Suprapubic skin (tissue), 3 donors: ENCODE results near the gene ABHD17C.

Source experiments
- CTCF ChIP-seq, 2 donors: fragments of 200-600 bp in 1 of 2; fragments of 450-650 bp in 1 of 2; sonication (generic) in 1 of 2; IDR thresholded peaks; one replicate each; pipeline ENCODE4 v1.5.1; 2016 to 2019; ENCODE audit warnings: antibody characterized with exemption in 2 of 2, mild to moderate bottlenecking in 1 of 2, moderate library complexity in 1 of 2
- EP300 ChIP-seq: sonication (generic); formaldehyde crosslinking; IDR thresholded peaks from one replicate; pipeline ENCODE4 v1.6.1; 2017; ENCODE audit warnings: antibody characterized with exemption
- POLR2A ChIP-seq, 2 donors: fragments of 450-650 bp; IDR thresholded peaks; one replicate each; pipeline ENCODE4 v1.6.1; 2017; ENCODE audit warnings: antibody characterized with exemption in 2 of 2, mild to moderate bottlenecking in 2 of 2, moderate library complexity in 2 of 2

GRCh38 chr15:80662129-80662528 lies 33.0 kb upstream of the ABHD17C start:
- TF ChIP-seq CTCF (IDR thresholded peaks at IDR 0.05), result no peak
- TF ChIP-seq EP300, result no peak
- TF ChIP-seq POLR2A (IDR thresholded peaks at IDR 0.05), result no peak
